ENCODE data around the gene CAMTA1. TPM values are rescaled to one million over a fixed set of nuclear protein-coding genes. Genes with fewer than 3 reads are reported as not detected.
A peak's percentile ranks its signal among the peaks of the same experiment; 100 is the strongest.

Gene CAMTA1
- total RNA-seq, 6 experiments from 2014 or later: 78.1 to 96.6 (median 86.1) TPM

GRCh38 chr1:6942990-6943389 is 157.7 kb downstream of the CAMTA1 start:
- Mint-ChIP-seq H3K27ac (no peak overlapping the region), H3K36me3 (ENCODE audit: low read depth) (no peaks in the 10 kb centered on the region), H3K4me3 (no peak overlapping the region), H3K27me3 (ENCODE audit: insufficient read depth) (peaks cover 9% of the 10 kb centered on the region), H3K4me1 (ENCODE audit: low read depth) (no peaks in the 10 kb centered on the region), H3K9me3 (no peaks in the 10 kb centered on the region)
- no peak for DNase-seq
- TF ChIP-seq, protein P1, sequence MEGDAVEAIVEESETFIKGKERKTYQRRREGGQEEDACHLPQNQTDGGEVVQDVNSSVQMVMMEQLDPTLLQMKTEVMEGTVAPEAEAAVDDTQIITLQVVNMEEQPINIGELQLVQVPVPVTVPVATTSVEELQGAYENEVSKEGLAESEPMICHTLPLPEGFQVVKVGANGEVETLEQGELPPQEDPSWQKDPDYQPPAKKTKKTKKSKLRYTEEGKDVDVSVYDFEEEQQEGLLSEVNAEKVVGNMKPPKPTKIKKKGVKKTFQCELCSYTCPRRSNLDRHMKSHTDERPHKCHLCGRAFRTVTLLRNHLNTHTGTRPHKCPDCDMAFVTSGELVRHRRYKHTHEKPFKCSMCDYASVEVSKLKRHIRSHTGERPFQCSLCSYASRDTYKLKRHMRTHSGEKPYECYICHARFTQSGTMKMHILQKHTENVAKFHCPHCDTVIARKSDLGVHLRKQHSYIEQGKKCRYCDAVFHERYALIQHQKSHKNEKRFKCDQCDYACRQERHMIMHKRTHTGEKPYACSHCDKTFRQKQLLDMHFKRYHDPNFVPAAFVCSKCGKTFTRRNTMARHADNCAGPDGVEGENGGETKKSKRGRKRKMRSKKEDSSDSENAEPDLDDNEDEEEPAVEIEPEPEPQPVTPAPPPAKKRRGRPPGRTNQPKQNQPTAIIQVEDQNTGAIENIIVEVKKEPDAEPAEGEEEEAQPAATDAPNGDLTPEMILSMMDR (IDR thresholded peaks at IDR 0.05): no peak

DNA sequence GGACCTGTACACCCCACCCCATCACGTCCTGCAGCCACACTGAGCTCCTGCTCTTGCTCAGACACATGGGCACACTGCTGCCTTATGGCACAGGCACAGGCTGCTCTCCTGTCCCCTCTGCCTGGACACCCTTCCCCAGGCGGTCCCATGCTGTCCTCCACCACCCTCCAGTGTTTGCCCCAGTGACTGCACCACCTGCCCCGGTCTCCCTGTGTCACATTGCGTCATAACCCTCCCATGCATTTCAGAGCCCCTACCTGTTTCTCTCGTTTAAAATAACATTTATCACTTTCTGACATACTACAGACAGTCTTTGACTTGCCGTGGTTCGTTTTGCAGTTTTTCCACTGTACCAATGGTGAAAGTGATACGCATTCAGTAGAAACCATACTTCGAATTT is 159.2 kb downstream of the CAMTA1 start:
- no peak for DNase-seq
- Mint-ChIP-seq H3K27ac (no peak overlapping the region), H3K9me3 (no peaks in the 10 kb centered on the region), H3K27me3 (ENCODE audit: insufficient read depth) (peaks cover 8% of the 10 kb centered on the region), H3K36me3 (ENCODE audit: low read depth) (no peaks in the 10 kb centered on the region), H3K4me1 (ENCODE audit: low read depth) (peaks cover 11% of the 10 kb centered on the region; the same call in 1 of the 2 replicates), H3K4me3 (no peak overlapping the region)
- TF ChIP-seq, protein P1 (IDR thresholded peaks at IDR 0.05): no peak

DNA sequence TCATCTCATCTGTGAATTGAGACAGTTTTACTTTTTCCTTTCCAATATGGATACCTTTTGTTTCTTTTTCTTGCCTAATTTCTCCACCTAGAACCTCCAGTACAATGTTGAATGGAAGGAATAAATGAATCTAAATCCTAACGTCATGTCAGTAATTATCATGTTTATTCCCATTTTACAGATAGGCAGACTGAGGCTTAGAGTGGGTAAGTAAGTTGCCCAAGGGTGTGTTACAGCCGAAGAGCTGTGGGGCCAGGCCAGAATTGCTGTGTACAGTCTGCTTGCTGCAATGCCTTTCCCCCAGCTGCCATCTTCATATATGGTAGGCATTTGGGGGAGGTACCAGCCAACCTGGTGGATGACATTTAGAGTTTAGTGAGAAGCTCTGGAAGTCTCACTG is 162.7 kb downstream of the CAMTA1 start:
- H3K27me3 Mint-ChIP-seq (ENCODE audit: insufficient read depth): peaks cover 22% of the 10 kb centered on the region
- DNase-seq: no peak
- H3K27ac Mint-ChIP-seq: no peak overlapping the region
- H3K4me1 Mint-ChIP-seq (ENCODE audit: low read depth): peaks cover 12% of the 10 kb centered on the region; the same call in 1 of the 2 replicates
- no peaks in the 10 kb centered on the region for H3K36me3 Mint-ChIP-seq (ENCODE audit: low read depth)
- H3K9me3 Mint-ChIP-seq: no peaks in the 10 kb centered on the region
- TF ChIP-seq, protein P1 (IDR thresholded peaks at IDR 0.05): no peak
- no peak overlapping the region for H3K4me3 Mint-ChIP-seq

- no peaks in the 10 kb centered on the region for H3K36me3 Mint-ChIP-seq (ENCODE audit: low read depth)
- H3K27ac Mint-ChIP-seq: no peak overlapping the region
- peaks cover 12% of the 10 kb centered on the region; the same call in 1 of the 2 replicates for H3K4me1 Mint-ChIP-seq (ENCODE audit: low read depth)
- H3K9me3 Mint-ChIP-seq: no peaks in the 10 kb centered on the region
- peaks cover 22% of the 10 kb centered on the region for H3K27me3 Mint-ChIP-seq (ENCODE audit: insufficient read depth)
- TF ChIP-seq, protein P1 (IDR thresholded peaks at IDR 0.05): no peak
- no peak for DNase-seq
- H3K4me3 Mint-ChIP-seq: no peak overlapping the region
Observed at GRCh38 chr1:6948416-6948815, 163.2 kb downstream of the CAMTA1 start.

GRCh38 chr1:6948861-6949260 is 163.6 kb downstream of the CAMTA1 start:
- Mint-ChIP-seq H3K27ac (no peak overlapping the region), H3K4me1 (ENCODE audit: low read depth) (peaks cover 12% of the 10 kb centered on the region; the same call in 1 of the 2 replicates), H3K27me3 (ENCODE audit: insufficient read depth) (peaks cover 20% of the 10 kb centered on the region), H3K4me3 (no peak overlapping the region), H3K9me3 (no peaks in the 10 kb centered on the region), H3K36me3 (ENCODE audit: low read depth) (no peaks in the 10 kb centered on the region)
- TF ChIP-seq, protein P1 (IDR thresholded peaks at IDR 0.05): no peak
- peak; percentile 3 for DNase-seq
